GM21529 (cell line): ENCODE results near the gene COX10.
"Not testable (repeated sequence)": the region's sequence is repeated elsewhere in the genome, so short reads cannot be mapped to it uniquely, and the experiment has no call there.

Source experiments
- ATAC-seq: cut with Tn5 transposase; IDR thresholded peaks from one replicate; pipeline ENCODE4 v1.9.1; 2021; ENCODE audit not compliant: unreplicated experiment

COX10 gene

DNA sequence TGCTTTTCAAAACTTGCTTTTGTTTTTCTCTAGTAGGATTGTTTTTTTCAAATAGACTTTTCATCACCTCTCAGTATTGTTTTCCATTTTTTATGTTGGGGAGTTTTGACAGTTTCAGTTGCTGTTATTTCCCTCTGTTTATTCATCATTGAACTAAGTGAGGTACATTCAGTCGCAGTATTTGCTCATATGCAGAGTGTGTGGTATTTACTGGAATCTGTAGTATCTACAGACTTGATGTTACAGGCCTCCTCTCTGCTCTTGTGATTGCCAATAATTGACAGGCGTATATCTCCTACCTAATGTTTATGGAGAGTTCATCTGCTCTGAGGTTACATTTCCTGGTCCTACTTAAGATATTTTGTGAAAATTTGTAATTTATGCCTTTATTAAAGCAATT lies 49.6 kb downstream of the COX10 start:
- peak; percentile 60 for ATAC-seq

DNA sequence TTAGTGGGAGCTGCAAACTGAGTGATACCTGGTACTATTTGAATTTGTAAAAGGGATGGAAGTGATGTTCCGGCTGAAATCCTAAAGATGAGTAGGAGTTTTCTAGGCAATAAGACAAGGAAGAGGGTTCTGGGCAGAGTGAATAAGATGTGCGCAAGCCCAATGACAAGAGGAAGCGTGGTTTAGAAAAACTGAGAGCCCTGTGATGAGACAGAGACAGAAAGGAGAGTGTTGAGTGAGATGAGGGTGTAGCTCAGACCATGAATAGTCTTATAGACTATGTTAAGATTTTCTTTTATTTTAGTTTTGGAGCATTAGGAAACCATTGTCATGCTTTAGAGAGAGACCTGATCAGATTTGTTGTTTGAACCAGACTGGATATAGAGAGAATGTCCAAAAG lies 50.2 kb downstream of the COX10 start:
- no peak for ATAC-seq

DNA sequence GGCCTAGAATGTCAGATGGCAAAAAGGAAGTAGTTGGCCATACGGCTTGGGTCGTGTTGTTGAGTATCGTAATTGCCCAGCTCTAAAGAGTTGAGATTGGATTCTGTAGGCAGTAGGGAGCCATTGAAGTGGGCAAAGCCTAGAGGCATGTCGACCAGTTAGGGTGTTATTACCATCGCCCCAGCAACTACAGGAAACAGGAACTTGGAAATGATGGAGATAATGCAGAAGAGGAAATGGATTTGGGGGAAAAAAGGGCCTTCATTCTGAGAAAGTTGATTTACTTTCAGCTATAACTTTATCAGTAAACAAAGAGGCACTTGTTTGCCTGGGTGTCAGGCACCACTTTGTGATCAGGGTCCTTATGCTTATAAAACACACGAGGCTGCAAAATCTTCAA lies 52.6 kb downstream of the COX10 start:
- ATAC-seq, result no peak

DNA sequence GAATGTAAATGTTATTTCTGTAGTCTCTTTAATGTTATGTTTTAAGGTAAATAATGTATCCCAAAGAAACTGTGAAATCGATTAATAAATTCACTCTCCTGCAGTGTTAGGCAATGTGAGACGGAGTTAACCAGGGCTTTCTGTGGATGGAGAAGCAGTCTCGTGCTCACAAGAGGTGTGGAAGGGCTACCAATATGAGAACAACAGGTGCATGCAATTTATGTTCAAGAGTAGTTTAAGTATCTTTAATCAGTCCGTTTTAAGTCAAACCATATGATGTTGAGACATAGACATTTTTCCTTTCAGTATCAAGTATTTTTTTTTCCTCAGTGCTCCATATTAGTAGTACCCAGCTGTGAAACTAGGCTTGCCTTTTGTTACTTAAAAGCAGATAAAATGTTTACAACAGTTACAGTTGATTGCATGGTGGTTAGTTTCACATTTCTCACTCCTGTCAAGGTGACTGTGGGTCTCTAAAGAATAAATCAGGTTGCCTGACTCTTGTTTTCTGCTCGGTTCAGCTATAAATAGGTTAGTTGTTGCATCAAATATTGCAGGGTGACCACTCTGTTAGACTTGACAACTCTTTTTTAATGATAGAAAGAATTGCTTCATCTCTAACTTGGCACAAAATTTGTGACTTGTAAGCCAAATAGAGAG lies 54.4 kb downstream of the COX10 start:
- ATAC-seq, result peak; percentile 38

DNA sequence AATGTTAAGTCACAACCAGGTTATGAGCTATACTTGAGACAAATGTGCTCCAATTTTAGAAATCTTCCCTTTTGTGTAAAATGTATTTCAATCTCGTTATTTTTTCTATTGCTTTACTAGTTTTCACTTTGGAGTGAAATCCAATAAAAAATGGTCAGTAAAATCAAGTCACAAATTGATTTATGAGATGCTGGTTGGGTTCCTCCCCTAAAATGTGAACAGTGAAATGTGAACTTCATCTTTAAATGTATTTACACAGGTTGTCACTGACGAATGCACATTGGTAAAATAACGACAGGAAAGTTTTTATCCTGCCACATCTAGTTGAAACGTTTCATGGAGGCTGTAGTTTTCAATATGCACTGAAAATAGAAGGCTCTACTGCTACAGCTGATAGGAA lies 55.5 kb downstream of the COX10 start:
- no peak for ATAC-seq

DNA sequence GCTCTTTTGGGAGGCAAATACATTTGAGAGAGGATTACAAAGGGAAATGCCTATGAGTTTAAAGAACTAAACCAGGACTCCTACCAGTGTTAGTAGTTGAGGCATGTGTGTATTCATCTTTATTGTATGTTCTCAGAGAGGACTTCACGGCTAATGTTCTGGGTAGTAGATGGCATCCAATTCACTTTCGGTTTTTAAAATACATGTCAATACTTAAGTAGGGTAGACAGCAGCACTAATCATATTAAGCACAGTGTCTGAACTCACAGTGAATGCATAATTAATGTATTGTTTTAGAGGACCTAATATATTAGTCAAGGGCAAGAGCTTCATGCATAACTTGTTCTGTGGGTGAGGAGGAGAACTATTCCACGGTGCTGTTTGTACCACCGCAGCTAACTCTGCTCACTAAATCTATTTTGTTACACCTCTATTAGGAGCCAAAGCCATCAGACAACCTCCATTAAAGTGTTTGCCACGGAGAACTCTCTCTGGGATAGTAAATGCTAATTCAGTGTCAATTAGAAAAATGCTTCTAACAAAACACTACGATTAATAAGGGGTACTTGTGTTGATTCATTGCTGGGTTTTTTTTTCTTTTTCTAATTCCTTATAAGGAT lies 56.3 kb downstream of the COX10 start:
- ATAC-seq, result no peak

DNA sequence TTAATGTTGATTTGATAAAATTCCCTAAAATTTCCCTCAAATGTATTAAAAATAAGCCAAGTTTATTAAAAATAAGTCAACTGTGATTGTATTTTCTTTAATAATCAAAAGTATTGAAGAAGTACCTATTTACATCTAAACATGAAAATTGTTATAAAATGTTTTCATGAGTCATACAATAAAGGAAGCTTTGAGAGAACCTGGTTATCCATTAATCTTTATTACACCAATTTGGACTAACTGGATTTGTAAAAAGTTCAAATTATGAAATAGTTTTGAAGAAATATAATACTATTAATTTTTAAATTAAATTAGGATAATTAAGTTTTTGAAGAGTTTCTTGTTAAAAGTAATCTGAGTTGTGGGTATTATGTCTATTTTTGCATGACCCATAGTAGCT lies 63.8 kb downstream of the COX10 start:
- no peak for ATAC-seq

DNA sequence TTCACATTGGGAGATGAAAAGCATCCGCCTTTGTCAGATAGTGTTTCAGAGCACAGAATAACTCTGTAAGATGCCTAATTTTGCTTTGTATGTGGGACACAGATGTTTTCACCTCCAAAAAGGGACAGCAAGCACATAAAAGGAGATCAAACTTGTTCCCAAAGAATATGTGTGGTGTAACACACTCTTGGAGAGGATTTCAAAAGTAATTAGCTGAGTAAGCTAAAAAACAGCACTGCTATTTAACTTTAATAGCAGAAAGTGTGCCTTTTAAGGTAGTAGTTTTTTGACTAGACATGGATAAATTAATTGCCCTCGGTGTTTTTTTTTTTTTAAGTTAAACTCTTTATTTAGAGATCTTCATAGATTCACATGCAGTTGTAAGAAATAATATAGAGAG lies 65.2 kb downstream of the COX10 start:
- no peak for ATAC-seq

DNA sequence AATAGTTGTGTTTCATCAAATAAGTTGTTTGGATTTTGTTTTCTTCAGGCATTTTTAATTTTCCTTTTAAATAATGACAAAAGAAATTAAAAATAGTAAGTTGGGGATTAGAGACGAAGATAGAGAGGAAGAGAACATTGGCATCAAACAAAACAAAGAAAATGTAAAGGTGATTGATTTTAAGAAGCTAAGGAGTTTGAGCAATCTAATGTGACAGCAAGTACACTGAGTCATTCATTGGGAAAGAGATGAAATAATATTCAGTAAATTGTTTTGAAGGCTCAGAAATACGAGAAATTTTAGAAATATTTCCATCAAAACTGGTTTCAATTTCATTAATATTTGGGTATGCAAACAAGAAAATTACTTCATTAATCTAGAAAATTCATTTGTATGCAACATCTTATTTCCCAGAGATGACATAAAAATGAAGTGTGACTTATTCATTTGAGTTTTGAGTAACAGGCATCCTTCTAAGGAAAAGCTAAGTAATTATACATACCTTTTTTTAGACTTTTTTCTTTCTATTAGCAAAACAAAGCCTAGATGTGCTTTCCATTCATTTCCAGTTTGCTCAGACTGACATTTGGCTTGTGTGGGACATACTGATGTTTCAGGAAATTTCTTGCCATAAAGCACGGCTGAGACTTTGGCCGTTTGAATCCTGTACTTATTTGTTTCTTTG lies 66.7 kb downstream of the COX10 start:
- no peak for ATAC-seq

DNA sequence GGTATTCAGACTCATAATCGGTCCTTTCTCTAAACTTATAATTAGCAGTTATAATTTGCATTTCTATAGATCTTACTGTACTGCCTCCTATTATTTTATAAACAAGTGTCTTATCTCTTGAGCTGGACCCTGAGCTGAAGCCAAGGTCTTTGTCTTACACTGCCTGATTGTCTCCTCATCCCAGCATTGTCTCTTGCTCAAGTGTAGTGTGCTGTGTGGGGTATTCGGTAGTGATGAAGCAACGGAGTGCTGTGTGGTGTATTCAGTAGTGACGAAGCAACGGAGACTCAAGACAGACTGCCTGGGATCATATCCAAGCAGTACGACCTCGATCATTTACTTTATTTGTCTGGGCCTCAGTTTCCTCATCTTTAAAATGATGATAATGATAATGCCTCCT lies 69.3 kb downstream of the COX10 start:
- no peak for ATAC-seq

DNA sequence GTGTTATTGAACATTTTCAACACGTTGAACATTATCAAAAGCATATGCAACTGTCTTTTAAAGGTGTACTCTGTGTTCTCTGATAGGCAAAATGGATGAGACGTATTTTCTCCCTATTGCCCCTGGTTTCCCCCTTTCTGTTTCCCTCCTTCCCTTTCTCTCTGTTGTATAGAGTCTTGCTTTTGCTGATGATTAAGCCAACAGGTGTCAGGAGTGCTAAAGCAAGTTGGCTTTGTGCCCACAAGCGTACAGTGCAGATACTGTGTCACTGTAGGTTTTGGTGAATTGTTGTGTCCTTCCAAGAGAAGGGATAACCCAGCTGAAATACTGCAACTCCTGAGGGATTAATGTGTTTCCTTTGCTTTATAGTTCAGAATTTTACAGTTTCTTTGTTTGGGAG lies 74.4 kb downstream of the COX10 start:
- no peak for ATAC-seq

DNA sequence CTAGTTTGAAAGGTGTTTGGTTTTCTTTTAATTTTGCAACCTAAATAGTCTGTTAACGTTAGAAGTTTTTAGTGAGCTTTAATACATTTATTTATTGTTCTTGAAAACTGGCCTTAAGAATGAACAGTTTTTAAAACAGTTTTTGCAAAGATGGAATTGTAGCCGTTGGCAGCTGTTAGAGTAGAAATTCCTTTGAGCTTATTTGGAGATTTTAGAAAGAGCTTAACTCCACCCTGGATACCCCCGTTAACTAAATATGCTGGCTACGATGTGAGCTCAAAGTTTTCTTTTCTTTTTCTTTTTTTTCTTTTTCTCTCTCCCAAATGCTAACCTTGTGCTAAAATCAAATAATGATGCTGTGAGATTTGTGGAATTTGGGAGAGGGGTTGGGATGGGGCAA lies 75.2 kb downstream of the COX10 start:
- no peak for ATAC-seq

DNA sequence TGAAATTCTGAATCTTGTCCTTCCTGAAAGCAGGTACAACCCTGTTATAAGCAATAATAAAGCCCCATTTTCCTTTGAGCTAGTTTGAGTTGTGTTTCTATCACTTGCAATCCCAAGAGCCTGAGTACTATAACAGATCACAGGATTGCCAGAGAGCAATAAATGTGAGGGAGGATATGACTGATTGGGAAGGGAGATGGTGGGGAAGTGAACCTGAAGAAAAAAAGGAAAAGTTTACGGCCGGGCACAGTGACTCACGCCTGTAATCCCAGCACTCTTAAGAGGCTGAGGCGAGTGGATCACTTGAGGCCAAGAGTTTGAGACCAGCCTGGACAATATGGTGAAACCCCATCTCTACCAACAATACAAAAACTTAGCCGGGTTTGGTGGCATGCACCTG lies 80.4 kb downstream of the COX10 start:
- ATAC-seq, result no peak

DNA sequence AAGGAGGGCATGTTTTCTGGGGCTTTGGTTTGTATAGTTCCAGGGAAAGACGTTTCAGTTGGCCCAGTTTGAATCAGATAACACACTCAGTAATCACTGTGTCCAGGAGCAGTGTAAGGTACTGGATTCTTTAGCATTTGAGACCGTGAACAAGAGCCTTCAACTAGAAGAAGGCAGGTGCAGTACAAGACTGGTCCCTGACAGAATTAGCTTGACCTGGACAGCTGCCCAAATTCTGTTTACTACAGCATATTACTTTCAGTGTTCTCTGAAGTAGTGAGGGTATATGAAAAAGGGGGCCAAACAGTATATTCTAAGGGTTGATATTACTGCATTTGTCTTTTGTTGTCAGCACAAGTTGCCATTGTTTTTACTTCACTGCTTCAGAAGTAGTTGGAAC lies 81.3 kb downstream of the COX10 start:
- no peak for ATAC-seq

DNA sequence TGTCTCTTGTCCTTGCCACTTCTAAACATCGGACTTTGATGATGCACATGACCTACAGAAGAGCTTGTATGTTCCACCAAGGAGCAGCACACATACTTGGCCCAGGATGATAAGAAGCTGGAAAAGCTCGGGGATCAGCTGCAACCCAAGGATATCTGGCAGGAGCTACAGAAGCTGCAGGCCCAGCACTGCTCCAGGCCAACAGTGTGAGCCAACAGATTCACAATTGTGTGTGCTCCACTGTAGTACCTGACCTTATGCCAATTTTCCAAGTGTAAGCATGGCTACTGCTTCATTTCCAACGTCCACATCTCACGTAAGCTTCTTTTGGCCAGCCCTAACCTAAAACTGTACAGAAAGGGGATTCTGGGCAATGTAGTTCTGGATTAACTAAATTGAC lies 83.4 kb downstream of the COX10 start:
- no peak for ATAC-seq

DNA sequence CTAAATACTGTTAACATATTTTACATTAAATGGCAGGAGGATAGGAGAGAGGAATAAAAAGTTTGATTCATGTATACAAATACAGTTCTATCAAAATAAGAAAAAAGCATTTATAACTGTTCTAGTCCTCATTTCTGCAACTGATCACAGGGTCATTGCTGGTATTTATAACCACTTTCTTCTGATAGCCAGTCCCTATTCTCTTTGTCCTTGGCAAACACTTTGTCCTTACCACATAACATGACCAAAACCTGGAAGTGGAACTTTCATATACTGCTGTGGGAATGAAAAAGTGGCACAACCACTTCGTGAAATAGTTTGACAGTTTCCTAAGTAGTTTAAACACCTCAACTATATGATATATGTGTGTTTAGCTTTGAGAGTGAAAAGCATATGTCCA lies 84.1 kb downstream of the COX10 start:
- ATAC-seq, result no peak

DNA sequence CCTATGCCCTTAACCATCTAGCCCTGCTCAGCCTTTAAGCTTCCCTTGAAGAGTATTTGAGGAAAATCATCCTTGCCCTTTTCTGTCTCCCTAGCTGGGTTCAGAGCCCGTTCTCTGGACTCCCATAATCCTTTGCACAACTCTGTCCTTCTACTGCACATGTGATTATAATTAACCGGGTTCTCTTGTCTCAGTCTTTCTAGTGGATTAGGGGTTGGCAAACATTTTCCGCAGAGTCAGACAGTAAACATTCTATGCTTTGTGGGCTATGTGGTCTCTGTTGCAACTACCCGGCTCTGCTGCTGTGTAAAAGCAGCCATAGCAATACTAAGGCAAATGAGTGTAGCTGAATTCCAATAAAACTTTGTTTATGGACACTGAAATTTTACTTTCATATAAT lies 87.4 kb downstream of the COX10 start:
- ATAC-seq, result no peak

DNA sequence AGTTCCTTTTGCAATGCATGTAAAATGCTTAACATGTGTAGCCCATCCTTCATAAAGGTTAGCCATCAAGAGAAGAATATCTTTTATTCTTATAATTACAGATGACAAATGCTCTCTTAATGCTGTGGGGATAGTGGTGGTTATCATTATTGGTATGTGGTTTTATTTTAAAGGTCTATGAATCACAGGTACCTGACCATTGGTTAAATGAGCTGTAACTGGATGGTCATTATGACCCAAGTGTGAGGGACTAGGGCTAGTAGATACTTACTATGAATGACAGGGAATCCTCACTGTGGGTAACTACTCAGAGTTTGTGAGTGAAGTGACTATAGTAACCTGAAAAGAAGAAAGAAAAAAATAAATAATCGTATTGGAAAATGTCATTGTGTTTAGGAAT lies 88.5 kb downstream of the COX10 start:
- no peak for ATAC-seq

DNA sequence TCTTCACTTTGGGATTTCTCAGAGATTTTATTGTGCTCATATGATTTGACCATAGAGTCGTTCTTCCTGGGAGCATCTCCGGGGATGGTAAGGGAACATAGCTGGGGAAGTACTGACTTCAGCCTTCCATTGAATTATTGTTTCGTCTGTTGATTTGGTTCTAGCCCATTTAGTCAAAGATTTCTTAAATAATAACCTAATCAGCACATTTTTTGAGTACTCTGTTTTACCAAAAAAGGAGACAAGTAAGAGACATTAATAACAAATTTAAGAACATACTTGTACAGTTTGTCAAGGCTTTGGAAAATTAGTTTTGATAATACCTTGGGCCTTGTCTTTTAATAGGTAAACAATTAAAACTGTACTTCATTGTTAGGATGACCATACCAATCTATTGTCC lies 89.4 kb downstream of the COX10 start:
- ATAC-seq, result no peak

DNA sequence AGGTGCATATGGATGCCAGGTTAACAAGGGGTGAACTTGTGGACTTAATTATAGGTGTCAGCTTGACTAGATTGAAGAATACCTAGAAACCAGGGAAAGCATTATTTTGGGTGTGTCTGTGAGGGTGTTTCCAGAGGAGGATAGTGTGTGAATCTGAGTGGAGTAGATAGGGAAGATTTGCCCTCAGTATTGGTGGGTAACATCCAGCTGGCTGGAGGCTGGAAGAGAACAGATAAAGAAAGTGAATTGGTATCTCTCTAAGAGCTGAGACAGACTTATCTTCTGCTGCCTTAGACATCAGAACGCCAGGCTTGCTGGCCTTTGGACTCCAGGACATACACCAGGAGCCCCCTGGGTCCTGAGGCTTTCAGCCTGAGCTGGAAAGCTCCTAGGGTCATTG lies 92.1 kb downstream of the COX10 start:
- ATAC-seq, result no peak

DNA sequence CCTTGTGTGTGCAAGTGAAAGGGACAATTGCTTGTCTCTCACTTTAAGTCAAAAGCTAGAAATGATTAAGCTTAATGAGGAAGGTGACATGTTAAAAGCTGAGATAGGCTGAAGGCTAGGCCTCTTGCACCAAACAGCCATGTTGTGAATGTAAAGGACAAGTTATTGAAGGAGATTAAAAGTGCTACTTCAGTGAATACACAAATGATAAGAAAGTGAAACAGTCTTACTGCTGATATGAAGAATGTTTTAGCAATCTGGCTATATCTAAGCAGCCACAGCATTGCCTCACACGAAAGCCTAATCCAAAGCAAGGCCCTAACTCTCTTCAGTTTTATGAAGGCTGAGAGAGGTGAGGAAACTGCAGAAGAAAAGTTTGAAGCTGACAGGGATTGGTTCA lies 96.3 kb downstream of the COX10 start:
- ATAC-seq, result no peak

DNA sequence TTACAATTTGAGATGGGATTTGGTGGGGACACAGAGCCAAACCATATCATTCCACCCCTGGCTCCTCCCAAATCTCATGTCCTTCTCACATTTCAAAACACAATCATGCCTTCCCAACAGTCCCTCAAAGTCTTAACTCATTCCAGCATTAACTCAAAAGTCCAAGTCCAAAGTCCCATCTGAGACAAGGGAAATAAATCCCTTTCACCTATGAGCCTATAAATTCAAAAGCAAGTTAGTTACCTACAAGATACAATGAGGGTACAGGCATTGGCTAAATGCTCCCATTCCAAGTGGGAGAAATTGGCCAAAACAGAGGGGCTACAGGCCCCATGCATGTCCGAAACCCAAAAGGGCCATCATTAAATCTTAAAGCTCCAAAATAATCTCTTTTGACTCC lies 98.5 kb downstream of the COX10 start:
- ATAC-seq, result not testable (repeated sequence)

DNA sequence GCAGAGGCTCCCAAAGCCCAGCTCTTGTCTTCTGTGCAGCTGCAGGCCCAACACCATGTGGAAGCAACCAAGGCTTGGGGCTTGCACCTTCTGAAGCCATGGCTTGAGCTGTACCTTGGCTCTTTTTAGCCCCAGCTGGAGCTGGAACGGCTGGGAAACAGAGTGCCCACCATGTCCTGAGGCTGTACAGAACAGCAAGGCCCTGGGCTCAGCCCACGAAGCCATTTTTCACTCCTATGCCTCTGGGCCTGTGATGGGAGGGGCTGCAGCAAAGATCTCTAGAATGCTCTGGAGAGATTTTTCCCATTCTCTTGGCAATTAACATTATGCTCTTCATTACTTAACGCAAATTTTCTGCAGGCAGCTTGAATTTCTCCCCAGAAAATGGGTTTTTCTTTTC lies 99.3 kb downstream of the COX10 start:
- no peak for ATAC-seq
